ENCODE results near the gene GOLGA7B. TPM values are rescaled to one million over a fixed set of nuclear protein-coding genes. Genes with fewer than 3 reads are reported as not detected.

The GOLGA7B gene
- total and polyA plus RNA-seq, 9 of the 15 experiments (the other 6 are each of a cell fraction or from before 2014, with no cell fraction given): 0.03 to 0.07 (median 0.04) TPM; not detected in 3

DNA sequence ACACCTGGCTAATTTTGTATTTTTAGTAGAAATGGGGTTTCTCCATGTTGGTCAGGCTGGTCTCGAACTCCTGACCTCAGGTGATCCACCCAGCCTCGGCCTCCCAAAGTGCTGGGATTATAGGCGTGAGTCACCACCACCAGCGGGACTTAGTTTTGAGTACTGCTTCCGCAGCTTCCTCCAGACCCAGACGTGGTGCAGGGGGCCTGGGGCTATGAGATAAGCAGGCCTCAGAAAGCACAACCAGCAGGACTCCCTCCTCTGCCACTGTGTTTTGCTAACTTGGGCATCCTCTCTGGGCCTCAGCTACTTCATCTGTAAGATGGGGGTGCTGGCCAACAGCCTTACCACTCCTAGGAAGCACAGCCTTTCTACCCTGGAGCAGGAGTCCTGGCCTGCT, 37.8 kb downstream of the GOLGA7B start (continued):
- TF ChIP-seq ZNF133 (CRISPR knock-in tag; IDR thresholded peaks at IDR 0.05) (no peak), RBM25 (IDR thresholded peaks at IDR 0.05; ENCODE audit: low read depth, low read length, severe bottlenecking) (peak; percentile 11), CBFA2T3 (IDR thresholded peaks at IDR 0.05) (peak; percentile 83), NFIC (IDR thresholded peaks at IDR 0.05) (peak; percentile 31; the same call in 1 of the 2 replicates), CBFA2T2 (conservative IDR thresholded peaks at IDR 0.05) (peak; percentile 70), ETV5 (CRISPR knock-in tag; IDR thresholded peaks at IDR 0.05; ENCODE audit: low read depth) (peak; percentile 44; the same call in 1 of the 2 replicates), SMAD4 (CRISPR knock-in tag; conservative IDR thresholded peaks at IDR 0.05) (peak; percentile 49; the same call in 1 of the 2 replicates), PURB (CRISPR knock-in tag; IDR thresholded peaks at IDR 0.05; ENCODE audit: low read depth) (no peak), DPF2 (IDR thresholded peaks at IDR 0.05) (peak; percentile 77), POLR3G (IDR thresholded peaks at IDR 0.05; ENCODE audit: extremely low read depth, insufficient read length, insufficient replicate concordance) (no peak), SRSF9 (IDR thresholded peaks at IDR 0.05; ENCODE audit: borderline replicate concordance, low read depth, low read length) (no peak), ZKSCAN1 (IDR thresholded peaks at IDR 0.05; ENCODE audit: low read depth, low read length) (no peak), FOSL1 (tag; conservative IDR thresholded peaks at IDR 0.05) (peak; percentile 86), GATA2 (CRISPR knock-in tag; IDR thresholded peaks at IDR 0.05) (0 out of 2 replicates have a peak, but pooled peaks have one; percentile 24), ETV1 (tag; conservative IDR thresholded peaks at IDR 0.05; ENCODE audit: low read depth) (0 out of 2 replicates have a peak, but pooled peaks have one; percentile 29), ZSCAN29 (IDR thresholded peaks at IDR 0.05) (no peak), ZNF584 (CRISPR knock-in tag; IDR thresholded peaks at IDR 0.05; ENCODE audit: low read depth) (no peak), SMARCA4 (IDR thresholded peaks at IDR 0.05) (peak; percentile 56), RCOR1 (IDR thresholded peaks at IDR 0.05; ENCODE audit: borderline replicate concordance in 1 of 2, low read depth in 2 of 2, low read length in 2 of 2) (peak in 1 of 2 experiments; percentile 54; a peak in 1 of 4 replicates), ZNF41 (CRISPR knock-in tag; conservative IDR thresholded peaks at IDR 0.05) (no peak), BCOR (IDR thresholded peaks at IDR 0.05) (peak; percentile 75)
- TF ChIP-seq, protein P1, sequence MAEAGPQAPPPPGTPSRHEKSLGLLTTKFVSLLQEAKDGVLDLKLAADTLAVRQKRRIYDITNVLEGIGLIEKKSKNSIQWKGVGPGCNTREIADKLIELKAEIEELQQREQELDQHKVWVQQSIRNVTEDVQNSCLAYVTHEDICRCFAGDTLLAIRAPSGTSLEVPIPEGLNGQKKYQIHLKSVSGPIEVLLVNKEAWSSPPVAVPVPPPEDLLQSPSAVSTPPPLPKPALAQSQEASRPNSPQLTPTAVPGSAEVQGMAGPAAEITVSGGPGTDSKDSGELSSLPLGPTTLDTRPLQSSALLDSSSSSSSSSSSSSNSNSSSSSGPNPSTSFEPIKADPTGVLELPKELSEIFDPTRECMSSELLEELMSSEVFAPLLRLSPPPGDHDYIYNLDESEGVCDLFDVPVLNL (CRISPR knock-in tag; IDR thresholded peaks at IDR 0.05; ENCODE audit: low read depth): no peak
- TF ChIP-seq, protein P2, sequence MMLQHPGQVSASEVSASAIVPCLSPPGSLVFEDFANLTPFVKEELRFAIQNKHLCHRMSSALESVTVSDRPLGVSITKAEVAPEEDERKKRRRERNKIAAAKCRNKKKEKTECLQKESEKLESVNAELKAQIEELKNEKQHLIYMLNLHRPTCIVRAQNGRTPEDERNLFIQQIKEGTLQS (IDR thresholded peaks at IDR 0.05): peak; percentile 78
- TF ChIP-seq, protein P2 (CRISPR knock-in tag; conservative IDR thresholded peaks at IDR 0.05): no peak
- TF ChIP-seq, protein P3, sequence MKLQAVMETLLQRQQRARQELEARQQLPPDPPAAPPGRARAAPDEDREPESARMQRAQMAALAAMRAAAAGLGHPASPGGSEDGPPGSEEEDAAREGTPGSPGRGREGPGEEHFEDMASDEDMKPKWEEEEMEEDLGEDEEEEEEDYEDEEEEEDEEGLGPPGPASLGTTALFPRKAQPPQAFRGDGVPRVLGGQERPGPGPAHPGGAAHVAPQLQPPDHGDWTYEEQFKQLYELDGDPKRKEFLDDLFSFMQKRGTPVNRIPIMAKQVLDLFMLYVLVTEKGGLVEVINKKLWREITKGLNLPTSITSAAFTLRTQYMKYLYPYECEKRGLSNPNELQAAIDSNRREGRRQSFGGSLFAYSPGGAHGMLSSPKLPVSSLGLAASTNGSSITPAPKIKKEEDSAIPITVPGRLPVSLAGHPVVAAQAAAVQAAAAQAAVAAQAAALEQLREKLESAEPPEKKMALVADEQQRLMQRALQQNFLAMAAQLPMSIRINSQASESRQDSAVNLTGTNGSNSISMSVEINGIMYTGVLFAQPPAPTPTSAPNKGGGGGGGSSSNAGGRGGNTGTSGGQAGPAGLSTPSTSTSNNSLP (IDR thresholded peaks at IDR 0.05; ENCODE audit: borderline replicate concordance, low read depth, low read length): no peak
- TF ChIP-seq, protein P4, sequence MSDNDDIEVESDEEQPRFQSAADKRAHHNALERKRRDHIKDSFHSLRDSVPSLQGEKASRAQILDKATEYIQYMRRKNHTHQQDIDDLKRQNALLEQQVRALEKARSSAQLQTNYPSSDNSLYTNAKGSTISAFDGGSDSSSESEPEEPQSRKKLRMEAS (CRISPR knock-in tag; IDR thresholded peaks at IDR 0.05): no peak
- TF ChIP-seq, protein P5, sequence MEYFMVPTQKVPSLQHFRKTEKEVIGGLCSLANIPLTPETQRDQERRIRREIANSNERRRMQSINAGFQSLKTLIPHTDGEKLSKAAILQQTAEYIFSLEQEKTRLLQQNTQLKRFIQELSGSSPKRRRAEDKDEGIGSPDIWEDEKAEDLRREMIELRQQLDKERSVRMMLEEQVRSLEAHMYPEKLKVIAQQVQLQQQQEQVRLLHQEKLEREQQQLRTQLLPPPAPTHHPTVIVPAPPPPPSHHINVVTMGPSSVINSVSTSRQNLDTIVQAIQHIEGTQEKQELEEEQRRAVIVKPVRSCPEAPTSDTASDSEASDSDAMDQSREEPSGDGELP (CRISPR knock-in tag; IDR thresholded peaks at IDR 0.05; ENCODE audit: borderline replicate concordance): peak; percentile 54; the same call in 1 of the 2 replicates

Data from K562 (cell line).